Activated CD8-positive, alpha-beta memory T cell treated with anti-CD3 and anti-CD28 coated beads, Interleukin-2, amount 10 ng/mL, durations not matched to agents 7 days and 5 days (primary cell): Measurements from ENCODE around the gene CELF2. TPM values are rescaled to one million over a fixed set of nuclear protein-coding genes. Genes with fewer than 3 reads are reported as not detected.
A peak's percentile ranks its signal among the peaks of the same experiment; 100 is the strongest.

Experiments used
- ATAC-seq: fragments of 150-1000 bp; cut with Tn5 transposase; one replicate; pipeline ENCODE4 v1.10.0; 2021; ENCODE audit warnings: moderate library complexity
- CTCF ChIA-PET: fragments of 350-600 bp; sonication (Branson Sonifier 250); formaldehyde crosslinking; loops from one replicate; lab custom pipeline; 2021; ENCODE audit warnings: antibody characterized with exemption; lab: Charles Lee
- DNase-seq: peaks from one replicate; pipeline ENCODE4 v3.0.0-alpha.2; 2020
- H3K27ac Mint-ChIP-seq: one replicate; pipeline ENCODE4 v1.8.0; 2021; ENCODE audit warnings: mild to moderate bottlenecking, mixed read lengths
- H3K27me3 Mint-ChIP-seq: one replicate; pipeline ENCODE4 v1.8.0; 2021; ENCODE audit warnings: mixed read lengths
- H3K36me3 Mint-ChIP-seq: one replicate; pipeline ENCODE4 v1.8.0; 2021; ENCODE audit warnings: mild to moderate bottlenecking, mixed read lengths
- H3K4me1 Mint-ChIP-seq: one replicate; pipeline ENCODE4 v1.8.0; 2021; ENCODE audit warnings: mixed read lengths
- H3K4me3 Mint-ChIP-seq: one replicate; pipeline ENCODE4 v1.8.0; 2021; ENCODE audit warnings: mild to moderate bottlenecking, moderate library complexity, mixed read lengths
- H3K9me3 Mint-ChIP-seq: one replicate; pipeline ENCODE4 v1.8.0; 2022; ENCODE audit warnings: low read depth, mixed read lengths
- total RNA-seq, 2 experiments: library from RNA; stranded (reverse); gene quantifications; one replicate each; pipeline ENCODE4 v1.2.3, GENCODE V29; 2021

Gene CELF2
- total RNA-seq, 2 experiments from 2014 or later, result 205 to 219 TPM

DNA sequence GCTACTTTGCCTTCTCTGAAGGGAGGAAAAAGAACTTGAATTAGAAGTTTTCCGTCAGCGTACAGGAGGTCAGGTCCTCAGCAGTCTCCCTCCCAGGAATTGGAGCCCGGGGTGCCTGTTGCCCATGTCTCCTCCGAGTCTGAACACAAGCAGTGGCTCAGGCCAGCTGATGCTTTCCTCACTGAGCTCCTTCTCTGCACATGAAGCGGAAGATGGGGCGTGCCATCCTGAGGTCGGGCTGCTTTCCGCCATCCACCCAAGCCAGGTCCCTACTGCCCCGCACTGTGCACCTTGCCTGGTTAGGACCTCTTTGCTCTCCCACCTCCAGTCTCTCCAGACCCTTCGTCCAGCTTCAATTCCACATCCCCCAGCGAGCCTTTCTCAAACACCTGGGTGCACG lies 237.5 kb downstream of the CELF2 start:
- no peaks in the 10 kb centered on the region for H3K9me3 Mint-ChIP-seq
- peaks cover 77% of the 10 kb centered on the region for H3K36me3 Mint-ChIP-seq
- CTCF ChIA-PET, result no interaction called here
- no peaks in the 10 kb centered on the region for H3K27me3 Mint-ChIP-seq
- no peak overlapping the region for H3K27ac Mint-ChIP-seq
- H3K4me1 Mint-ChIP-seq, result peaks cover 47% of the 10 kb centered on the region
- DNase-seq (no peak), ATAC-seq (no peak)
- H3K4me3 Mint-ChIP-seq, result no peak overlapping the region

- Mint-ChIP-seq H3K4me1 (peaks cover 51% of the 10 kb centered on the region), H3K4me3 (no peak overlapping the region), H3K27ac (peak overlapping the region; percentile 24), H3K9me3 (no peaks in the 10 kb centered on the region), H3K36me3 (peaks cover 78% of the 10 kb centered on the region), H3K27me3 (no peaks in the 10 kb centered on the region)
- DNase-seq (no peak), ATAC-seq (no peak)
- CTCF ChIA-PET, result no interaction called here
These were observed 238.2 kb downstream of the CELF2 start for GRCh38 chr10:11255796-11256444.

- H3K9me3 Mint-ChIP-seq, result no peaks in the 10 kb centered on the region
- H3K4me3 Mint-ChIP-seq, result no peak overlapping the region
- DNase-seq, result no peak
- peak overlapping the region; percentile 47 for H3K27ac Mint-ChIP-seq
- no peaks in the 10 kb centered on the region for H3K27me3 Mint-ChIP-seq
- H3K36me3 Mint-ChIP-seq, result peaks cover 80% of the 10 kb centered on the region
- CTCF ChIA-PET, result interaction anchor here (0.7 kb wide), 2 partner anchors 20 to 51 kb away, joined by 3 to 4 read pairs; no protein-coding TSS in a partner anchor
- H3K4me1 Mint-ChIP-seq, result peaks cover 60% of the 10 kb centered on the region
- no peak for ATAC-seq
These were observed 239.2 kb downstream of the CELF2 start for GRCh38 chr10:11256896-11257295.

DNA sequence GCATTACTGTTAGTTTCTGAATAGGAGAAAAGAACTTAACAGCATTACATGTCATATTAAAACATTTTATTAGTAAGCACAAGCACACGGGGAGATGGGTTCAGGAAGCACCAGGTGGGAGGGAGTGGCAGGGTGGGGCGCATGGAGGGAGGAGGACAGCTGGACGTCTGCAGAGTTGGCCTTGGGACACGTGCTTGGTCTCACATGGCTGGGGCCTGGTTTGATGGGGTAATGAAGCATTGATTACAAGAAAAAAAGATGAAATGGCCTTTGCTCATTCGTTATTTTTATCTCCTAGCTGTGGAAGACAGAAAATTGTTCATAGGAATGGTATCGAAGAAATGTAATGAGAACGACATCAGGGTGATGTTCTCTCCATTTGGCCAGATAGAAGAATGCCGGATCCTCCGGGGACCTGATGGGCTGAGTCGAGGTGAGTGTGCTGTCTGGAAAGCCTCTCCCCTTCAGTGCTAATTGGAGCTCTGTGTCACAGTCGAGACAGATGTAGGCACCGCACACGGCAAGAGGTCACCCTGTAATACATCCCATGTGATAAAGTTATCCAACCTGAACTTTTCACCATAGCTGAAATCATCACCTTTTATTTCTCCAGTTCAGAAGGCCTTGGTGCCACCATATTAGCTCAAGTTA lies 239.9 kb downstream of the CELF2 start:
- H3K4me1 Mint-ChIP-seq, result peaks cover 67% of the 10 kb centered on the region
- ATAC-seq, result no peak
- H3K9me3 Mint-ChIP-seq, result no peaks in the 10 kb centered on the region
- DNase-seq, result no peak
- CTCF ChIA-PET, result no interaction called here
- peaks cover 84% of the 10 kb centered on the region for H3K36me3 Mint-ChIP-seq
- H3K27me3 Mint-ChIP-seq, result no peaks in the 10 kb centered on the region
- H3K4me3 Mint-ChIP-seq, result no peak overlapping the region
- H3K27ac Mint-ChIP-seq, result peak overlapping the region; percentile 47

- peaks cover 69% of the 10 kb centered on the region for H3K4me1 Mint-ChIP-seq
- DNase-seq, result no peak
- ATAC-seq, result no peak
- H3K4me3 Mint-ChIP-seq, result no peak overlapping the region
- CTCF ChIA-PET, result interaction anchor here (1.5 kb wide), 1 partner anchor 10 kb away, joined by 3 read pairs; no protein-coding TSS in a partner anchor
- no peaks in the 10 kb centered on the region for H3K27me3 Mint-ChIP-seq
- H3K27ac Mint-ChIP-seq, result no peak overlapping the region
- peaks cover 84% of the 10 kb centered on the region for H3K36me3 Mint-ChIP-seq
- no peaks in the 10 kb centered on the region for H3K9me3 Mint-ChIP-seq
These were observed 242.5 kb downstream of the CELF2 start for GRCh38 chr10:11260170-11260569.

DNA sequence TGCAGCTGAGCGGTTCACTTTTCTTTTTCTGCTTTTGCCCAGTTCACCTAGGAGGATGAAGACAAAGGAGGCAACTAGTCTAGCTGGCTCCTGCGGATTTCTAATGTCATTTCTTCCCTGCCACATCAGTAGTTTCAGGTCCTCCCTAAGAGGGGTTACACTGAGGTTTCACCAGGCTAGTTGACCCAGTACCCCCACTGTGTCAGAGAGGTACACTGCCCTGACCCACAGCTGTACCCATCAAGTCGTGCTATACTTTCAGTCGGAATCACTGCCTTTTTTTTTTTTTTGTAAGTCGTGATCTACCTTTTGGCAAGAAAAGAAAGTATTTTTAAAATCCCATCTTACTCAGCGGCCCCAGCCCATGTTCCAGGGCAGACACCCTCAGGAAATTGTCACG lies 243.5 kb downstream of the CELF2 start:
- Mint-ChIP-seq H3K4me1 (peaks cover 71% of the 10 kb centered on the region), H3K4me3 (no peak overlapping the region), H3K36me3 (peaks cover 84% of the 10 kb centered on the region), H3K27me3 (no peaks in the 10 kb centered on the region), H3K27ac (peak overlapping the region; percentile 18), H3K9me3 (no peaks in the 10 kb centered on the region)
- ATAC-seq (no peak), DNase-seq (no peak)
- CTCF ChIA-PET, result interaction anchor here (1.5 kb wide), 1 partner anchor 9 kb away, joined by 3 read pairs; no protein-coding TSS in a partner anchor

- DNase-seq (no peak), ATAC-seq (peak; percentile 37)
- CTCF ChIA-PET, result no interaction called here
- no peak overlapping the region for H3K4me3 Mint-ChIP-seq
- no peaks in the 10 kb centered on the region for H3K27me3 Mint-ChIP-seq
- H3K27ac Mint-ChIP-seq, result peak overlapping the region; percentile 48
- H3K9me3 Mint-ChIP-seq, result no peaks in the 10 kb centered on the region
- peaks cover 70% of the 10 kb centered on the region for H3K4me1 Mint-ChIP-seq
- H3K36me3 Mint-ChIP-seq, result peaks cover 83% of the 10 kb centered on the region
These were observed 244.2 kb downstream of the CELF2 start for GRCh38 chr10:11261687-11262493.

GRCh38 chr10:11262494-11263345 lies 245.0 kb downstream of the CELF2 start:
- CTCF ChIA-PET, result interaction anchor here (0.6 to 1.2 kb wide), 2 partner anchors 8 to 15 kb away, joined by 3 read pairs; no protein-coding TSS in a partner anchor
- Mint-ChIP-seq H3K36me3 (peaks cover 82% of the 10 kb centered on the region), H3K9me3 (no peaks in the 10 kb centered on the region), H3K4me3 (no peak overlapping the region), H3K27me3 (no peaks in the 10 kb centered on the region), H3K4me1 (peaks cover 70% of the 10 kb centered on the region), H3K27ac (no peak overlapping the region)
- ATAC-seq (no peak), DNase-seq (no peak)

DNA sequence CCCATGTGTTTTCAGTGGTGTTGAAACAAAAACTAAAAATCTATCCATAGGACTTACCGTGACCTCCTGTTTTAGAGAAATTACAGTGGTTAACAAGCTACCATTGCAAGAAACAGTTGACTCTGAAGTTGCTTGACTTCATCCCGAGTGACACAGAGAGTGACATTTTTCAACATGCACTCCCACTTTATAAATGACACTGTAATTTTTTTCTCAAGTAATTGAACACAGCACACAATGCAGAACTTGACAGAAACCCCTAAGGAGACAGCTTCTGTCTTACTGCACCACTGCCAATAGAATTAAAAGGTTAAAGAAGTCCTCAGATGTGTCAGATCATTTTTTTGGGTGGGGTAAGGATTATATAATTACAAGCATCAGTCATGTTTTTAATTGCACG lies 246.1 kb downstream of the CELF2 start:
- no peak for ATAC-seq
- CTCF ChIA-PET, result interaction anchor here (1.2 kb wide), 1 partner anchor 14 kb away, joined by 3 read pairs; no protein-coding TSS in a partner anchor

GRCh38 chr10:11264296-11265048 lies 246.8 kb downstream of the CELF2 start:
- H3K4me3 Mint-ChIP-seq, result no peak overlapping the region
- no peaks in the 10 kb centered on the region for H3K9me3 Mint-ChIP-seq
- DNase-seq (no peak), ATAC-seq (no peak)
- CTCF ChIA-PET, result no interaction called here
- H3K36me3 Mint-ChIP-seq, result peaks cover 78% of the 10 kb centered on the region
- H3K4me1 Mint-ChIP-seq, result peaks cover 72% of the 10 kb centered on the region
- no peaks in the 10 kb centered on the region for H3K27me3 Mint-ChIP-seq
- no peak overlapping the region for H3K27ac Mint-ChIP-seq

More for the DNA sequence above, 246.1 kb downstream of the CELF2 start:
- Mint-ChIP-seq H3K27me3 (no peaks in the 10 kb centered on the region), H3K36me3 (peaks cover 77% of the 10 kb centered on the region), H3K4me1 (peaks cover 68% of the 10 kb centered on the region), H3K9me3 (no peaks in the 10 kb centered on the region), H3K27ac (peak overlapping the region; percentile 38), H3K4me3 (no peak overlapping the region)
- DNase-seq, result no peak

DNA sequence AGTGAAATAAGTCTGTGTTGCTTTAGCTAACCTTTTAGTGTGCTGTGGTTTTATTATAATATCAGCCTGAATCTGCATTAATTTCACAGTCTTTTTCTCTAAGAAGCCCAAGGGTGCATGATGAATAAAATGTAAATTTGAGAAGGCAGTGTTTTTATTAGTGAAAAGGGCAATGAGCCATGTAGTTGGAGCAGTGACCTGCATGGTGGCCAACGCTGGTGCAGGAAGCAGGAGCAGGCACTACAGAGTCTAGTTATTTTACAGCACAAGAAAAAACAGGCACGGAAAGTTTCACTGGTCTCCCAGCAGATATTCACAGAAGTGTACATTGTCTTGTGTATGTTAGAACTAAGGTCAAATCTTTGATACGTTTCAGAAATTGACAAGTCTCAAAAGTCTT lies 247.8 kb downstream of the CELF2 start:
- Mint-ChIP-seq H3K27ac (no peak overlapping the region), H3K4me3 (no peak overlapping the region), H3K27me3 (no peaks in the 10 kb centered on the region), H3K4me1 (peaks cover 76% of the 10 kb centered on the region), H3K36me3 (peaks cover 80% of the 10 kb centered on the region), H3K9me3 (no peaks in the 10 kb centered on the region)
- ATAC-seq, result no peak
- CTCF ChIA-PET, result no interaction called here
- DNase-seq, result no peak

GRCh38 chr10:11266426-11266825 lies 248.8 kb downstream of the CELF2 start:
- Mint-ChIP-seq H3K27me3 (no peaks in the 10 kb centered on the region), H3K36me3 (peaks cover 80% of the 10 kb centered on the region), H3K4me1 (peaks cover 77% of the 10 kb centered on the region), H3K9me3 (no peaks in the 10 kb centered on the region), H3K4me3 (no peak overlapping the region), H3K27ac (peak overlapping the region; percentile 7)
- ATAC-seq, result no peak
- CTCF ChIA-PET, result no interaction called here
- no peak for DNase-seq
